CD4-positive, alpha-beta T cell (primary cell): ENCODE measurements around the gene RPGR. TPM values are rescaled to one million over a fixed set of nuclear protein-coding genes. Genes with fewer than 3 reads are reported as not detected.

Source experiments
- ATAC-seq: fragments of 200-7000 bp; cut with Tn5 transposase; one replicate; pipeline ENCODE4 v1.10.0; 2022; ENCODE audit warnings: mild to moderate bottlenecking; ENCODE audit not compliant: poor library complexity
- CTCF ChIA-PET: fragments of 350-600 bp; sonication (Branson Sonifier 250); formaldehyde crosslinking; loops from one replicate; lab custom pipeline; 2021; ENCODE audit warnings: antibody characterized with exemption, inconsistent platforms; lab: Charles Lee
- POLR2A ChIA-PET: fragments of 350-600 bp; sonication (Branson Sonifier 250); formaldehyde crosslinking; loops from one replicate; lab custom pipeline; 2021; ENCODE audit warnings: antibody characterized with exemption, inconsistent platforms; lab: Charles Lee
- DNase-seq, 14 experiments: peaks; one replicate each; pipeline ENCODE4 v3.0.0-alpha.2; 2013 to 2020; ENCODE audit warnings: mixed read lengths in 2 of 14
- H3K27ac ChIP-seq, 2 donors: one replicate each; pipeline versions ENCODE4 v1.5.1 to v1.7.0; 2013; ENCODE audit warnings: low read length in 2 of 2, low read depth in 1 of 2, mild to moderate bottlenecking in 1 of 2
- H3K27me3 ChIP-seq, 2 experiments: 1 replicate in 1 of 2; 2 replicates in 1 of 2; pipeline versions ENCODE4 v1.6.1 to v1.7.0; 2013; ENCODE audit warnings: low read length in 2 of 2, control low read depth in 1 of 2, mild to moderate bottlenecking in 1 of 2, moderate library complexity in 1 of 2; ENCODE audit not compliant: insufficient read depth in 2 of 2, control insufficient read depth in 1 of 2
- H3K36me3 ChIP-seq: one replicate; pipeline ENCODE4 v1.6.1; 2013; ENCODE audit warnings: low read length, control low read depth; ENCODE audit not compliant: insufficient read depth
- H3K4me1 ChIP-seq: one replicate; pipeline ENCODE4 v1.6.1; 2013; ENCODE audit warnings: low read length, control low read depth; ENCODE audit not compliant: insufficient read depth
- H3K4me3 ChIP-seq: one replicate; pipeline ENCODE4 v1.5.1; 2013; ENCODE audit warnings: mild to moderate bottlenecking, low read length, moderate library complexity
- H3K9me3 ChIP-seq, 2 experiments: 1 replicate in 1 of 2; 2 replicates in 1 of 2; pipeline versions ENCODE4 v1.6.1 to v1.7.0; 2013; ENCODE audit warnings: low read length in 2 of 2, mild to moderate bottlenecking in 2 of 2, control low read depth in 1 of 2, moderate library complexity in 1 of 2; ENCODE audit not compliant: control insufficient read depth in 1 of 2, insufficient read depth in 1 of 2
- H3K27ac Mint-ChIP-seq: one replicate; pipeline ENCODE4 v1.8.0; 2020; ENCODE audit warnings: mixed read lengths
- H3K27me3 Mint-ChIP-seq: one replicate; pipeline ENCODE4 v1.8.0; 2021; ENCODE audit warnings: mixed read lengths
- H3K36me3 Mint-ChIP-seq: one replicate; pipeline ENCODE4 v1.8.0; 2021; ENCODE audit warnings: low read depth, mixed read lengths
- H3K4me1 Mint-ChIP-seq: one replicate; pipeline ENCODE4 v1.8.0; 2021; ENCODE audit warnings: low read depth, mixed read lengths
- H3K4me3 Mint-ChIP-seq: one replicate; pipeline ENCODE4 v1.8.0; 2020; ENCODE audit warnings: mild to moderate bottlenecking, mixed read lengths
- H3K9me3 Mint-ChIP-seq: one replicate; pipeline ENCODE4 v1.8.0; 2020; ENCODE audit warnings: mixed read lengths
- CTCF ChIP-seq: fragments of 200-600 bp; IDR thresholded peaks from one replicate; pipeline ENCODE4 v1.8.0; 2022; ENCODE audit warnings: antibody characterized with exemption, mild to moderate bottlenecking
- intact Hi-C, 2 experiments: fragments of 100-400 bp; cut with DNase I in 1 of 2; cut with micrococcal nuclease in 1 of 2; formaldehyde crosslinking; loops; one replicate each; pipeline versions ENCODE4 v1.15.1 to v1.9.0; 2023 to 2025; cut with DNase I, micrococcal nuclease
- total RNA-seq, 174 experiments: library from RNA in 2 of 174; stranded (reverse) in 2 of 174; gene quantifications; one replicate each; pipeline ENCODE4 v1.2.3 and lab custom pipeline; 2021 to 2026

Gene RPGR
- total RNA-seq, 2 experiments from 2014 or later: 17.1 to 18.2 TPM

DNA sequence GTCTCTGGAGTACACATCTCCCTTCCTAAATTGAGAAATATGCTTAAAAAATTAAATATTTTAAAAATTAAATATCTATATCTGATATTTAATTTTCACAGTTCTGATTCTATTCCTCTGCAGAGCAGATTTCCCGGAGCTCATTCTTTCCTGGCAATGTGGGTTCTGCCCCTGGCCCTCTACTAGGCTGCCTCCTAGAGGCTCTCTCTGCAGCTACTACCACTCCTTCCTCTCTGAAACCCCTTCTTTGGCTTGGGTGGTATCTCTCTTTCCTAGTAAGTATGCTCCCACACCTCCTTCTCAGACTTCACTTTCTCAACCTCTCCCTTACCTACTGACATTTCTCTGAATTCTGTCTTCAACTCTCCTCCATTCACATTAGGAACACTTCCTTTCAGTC is 45.3 kb downstream of the RPGR start:
- POLR2A ChIA-PET: no interaction called here
- no peaks in the 10 kb centered on the region for H3K4me1 ChIP-seq
- no peak overlapping the region for H3K4me3 ChIP-seq
- ATAC-seq: no peak
- H3K4me1 Mint-ChIP-seq: no peaks in the 10 kb centered on the region
- CTCF ChIA-PET: no interaction called here
- no peaks in the 10 kb centered on the region for H3K9me3 Mint-ChIP-seq
- TF ChIP-seq CTCF: no peak
- intact Hi-C loops: no loop called here
- peaks cover 3% of the 10 kb centered on the region for H3K36me3 ChIP-seq
- H3K9me3 ChIP-seq: no peaks in the 10 kb centered on the region
- H3K36me3 Mint-ChIP-seq: peaks cover 12% of the 10 kb centered on the region
- no peak for DNase-seq
- no peak overlapping the region for H3K27ac Mint-ChIP-seq
- no peak overlapping the region for H3K4me3 Mint-ChIP-seq
- H3K27me3 ChIP-seq: no peaks in the 10 kb centered on the region
- H3K27ac ChIP-seq: no peak overlapping the region
- H3K27me3 Mint-ChIP-seq: no peaks in the 10 kb centered on the region

- no peak for ATAC-seq
These were observed 48.1 kb downstream of the RPGR start for GRCh38 chrX:38279188-38279587.

DNA sequence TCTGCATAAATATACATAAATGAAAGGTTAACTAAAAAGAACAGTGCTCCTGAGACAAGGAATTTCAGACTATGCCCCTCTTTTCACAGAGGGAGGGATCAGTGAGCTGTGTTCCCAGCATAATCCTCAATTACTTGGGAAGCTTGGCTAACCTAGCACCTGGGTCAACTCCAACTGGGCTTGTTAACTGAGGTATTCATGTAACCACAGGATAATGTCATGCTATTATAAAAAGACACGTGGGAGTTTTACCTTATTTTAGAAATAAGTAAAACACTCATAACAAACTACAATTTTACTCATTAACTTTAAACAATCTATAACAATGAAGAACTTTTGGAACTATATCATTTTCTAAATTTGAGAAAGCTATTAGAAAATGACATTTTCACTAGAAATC is 48.6 kb downstream of the RPGR start:
- ATAC-seq: no peak
- intact Hi-C loops: no loop called here
- Histone ChIP-seq H3K36me3 (peaks cover 3% of the 10 kb centered on the region), H3K4me1 (no peaks in the 10 kb centered on the region), H3K27me3 (no peaks in the 10 kb centered on the region), H3K27ac (no peak overlapping the region), H3K9me3 (no peaks in the 10 kb centered on the region), H3K4me3 (no peak overlapping the region)
- no peaks in the 10 kb centered on the region for H3K4me1 Mint-ChIP-seq
- H3K27ac Mint-ChIP-seq: no peak overlapping the region
- no peak overlapping the region for H3K4me3 Mint-ChIP-seq
- no peaks in the 10 kb centered on the region for H3K9me3 Mint-ChIP-seq
- no peak for TF ChIP-seq CTCF
- peaks cover 17% of the 10 kb centered on the region for H3K36me3 Mint-ChIP-seq
- H3K27me3 Mint-ChIP-seq: no peaks in the 10 kb centered on the region
- DNase-seq: no peak
- CTCF ChIA-PET: no interaction called here
- POLR2A ChIA-PET: no interaction called here

More at GRCh38 chrX:38279188-38279587, 48.1 kb downstream of the RPGR start:
- Histone ChIP-seq H3K9me3 (no peaks in the 10 kb centered on the region), H3K27ac (no peak overlapping the region), H3K27me3 (no peaks in the 10 kb centered on the region), H3K36me3 (peaks cover 3% of the 10 kb centered on the region), H3K4me1 (no peaks in the 10 kb centered on the region), H3K4me3 (no peak overlapping the region)
- Mint-ChIP-seq H3K27me3 (no peaks in the 10 kb centered on the region), H3K4me3 (no peak overlapping the region), H3K27ac (no peak overlapping the region), H3K4me1 (no peaks in the 10 kb centered on the region), H3K36me3 (peaks cover 13% of the 10 kb centered on the region), H3K9me3 (no peaks in the 10 kb centered on the region)
- DNase-seq: no peak
- ChIA-PET POLR2A (no interaction called here), CTCF (no interaction called here)
- intact Hi-C loops: no loop called here
- no peak for TF ChIP-seq CTCF
